Ovary (tissue), 3 donors: Measurements from ENCODE around the gene DYNLT2.

Experiments
- POLR2A ChIP-seq: fragments of 450-650 bp; IDR thresholded peaks from one replicate; pipeline ENCODE4 v1.6.1; 2017; ENCODE audit warnings: antibody characterized with exemption, mild to moderate bottlenecking, moderate library complexity
- TF ChIP-seq, protein P1 (sequence below), 3 donors: fragments of 450-650 bp in 2 of 3; fragments of 200-600 bp in 1 of 3; IDR thresholded peaks; one replicate each; pipeline versions ENCODE4 v1.5.1 to v1.8.0; 2016 to 2022; ENCODE audit warnings: antibody characterized with exemption in 3 of 3, mild to moderate bottlenecking in 1 of 3
- donor health status: DM: no; HTN: no; CAD: no.

DNA sequence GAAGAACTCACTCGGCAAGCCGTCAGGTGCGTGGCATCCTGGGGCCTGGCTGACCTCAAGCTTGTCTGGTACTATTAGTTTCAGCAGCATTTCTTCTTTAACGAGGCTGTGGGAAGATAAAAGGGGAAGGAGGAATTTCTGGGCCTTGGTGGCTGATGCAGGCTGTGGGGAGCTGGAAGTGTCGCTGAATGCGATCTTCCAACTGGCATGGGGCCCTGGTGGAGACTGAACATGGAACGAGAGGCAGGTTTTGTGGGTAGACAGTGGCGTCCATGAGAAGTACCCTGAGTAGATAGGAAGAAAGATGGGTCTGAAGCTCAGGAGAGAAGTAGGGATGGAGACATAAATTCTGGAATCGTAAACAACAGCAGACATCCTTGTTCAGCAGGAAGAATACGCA is 23.9 kb upstream of the DYNLT2 start:
- TF ChIP-seq, protein P1, sequence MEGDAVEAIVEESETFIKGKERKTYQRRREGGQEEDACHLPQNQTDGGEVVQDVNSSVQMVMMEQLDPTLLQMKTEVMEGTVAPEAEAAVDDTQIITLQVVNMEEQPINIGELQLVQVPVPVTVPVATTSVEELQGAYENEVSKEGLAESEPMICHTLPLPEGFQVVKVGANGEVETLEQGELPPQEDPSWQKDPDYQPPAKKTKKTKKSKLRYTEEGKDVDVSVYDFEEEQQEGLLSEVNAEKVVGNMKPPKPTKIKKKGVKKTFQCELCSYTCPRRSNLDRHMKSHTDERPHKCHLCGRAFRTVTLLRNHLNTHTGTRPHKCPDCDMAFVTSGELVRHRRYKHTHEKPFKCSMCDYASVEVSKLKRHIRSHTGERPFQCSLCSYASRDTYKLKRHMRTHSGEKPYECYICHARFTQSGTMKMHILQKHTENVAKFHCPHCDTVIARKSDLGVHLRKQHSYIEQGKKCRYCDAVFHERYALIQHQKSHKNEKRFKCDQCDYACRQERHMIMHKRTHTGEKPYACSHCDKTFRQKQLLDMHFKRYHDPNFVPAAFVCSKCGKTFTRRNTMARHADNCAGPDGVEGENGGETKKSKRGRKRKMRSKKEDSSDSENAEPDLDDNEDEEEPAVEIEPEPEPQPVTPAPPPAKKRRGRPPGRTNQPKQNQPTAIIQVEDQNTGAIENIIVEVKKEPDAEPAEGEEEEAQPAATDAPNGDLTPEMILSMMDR (IDR thresholded peaks at IDR 0.05) = no peak
- no peak for TF ChIP-seq POLR2A
